ENCODE measurements around the gene CTNND1. TPM values are rescaled to one million over a fixed set of nuclear protein-coding genes. Genes with fewer than 3 reads are reported as not detected.

The CTNND1 gene
- total RNA-seq, 2 experiments from 2014 or later, result 7.3 to 7.9 TPM

DNA sequence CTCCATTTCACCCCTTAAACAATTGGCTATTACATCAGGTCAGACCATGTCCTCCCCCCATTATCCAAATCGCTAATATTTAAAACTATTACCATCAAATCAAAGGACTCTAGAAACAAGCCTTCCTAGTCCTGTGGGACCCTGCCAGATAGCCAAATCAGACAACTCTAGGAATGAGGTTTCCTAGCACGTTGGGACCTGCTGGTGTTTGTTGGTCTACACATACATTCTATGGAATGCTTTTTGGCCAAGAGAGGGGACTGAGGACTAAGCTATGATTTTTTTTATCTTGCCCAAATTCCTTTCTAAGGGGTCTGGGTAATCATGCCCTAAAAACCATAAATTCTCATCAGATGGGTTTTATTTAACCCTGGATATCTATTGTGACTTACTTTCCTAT lies 34.4 kb upstream of the CTNND1 start:
- DNase-seq, result no peak
- peaks cover 6% of the 10 kb centered on the region for H3K36me3 Mint-ChIP-seq (ENCODE audit: low read depth)
- peaks cover 25% of the 10 kb centered on the region for H3K4me1 Mint-ChIP-seq (ENCODE audit: low read depth)
- no peaks in the 10 kb centered on the region for H3K9me3 Mint-ChIP-seq
- no peak overlapping the region for H3K4me3 Mint-ChIP-seq
- H3K27me3 Mint-ChIP-seq, result no peaks in the 10 kb centered on the region
- TF ChIP-seq, protein P1, sequence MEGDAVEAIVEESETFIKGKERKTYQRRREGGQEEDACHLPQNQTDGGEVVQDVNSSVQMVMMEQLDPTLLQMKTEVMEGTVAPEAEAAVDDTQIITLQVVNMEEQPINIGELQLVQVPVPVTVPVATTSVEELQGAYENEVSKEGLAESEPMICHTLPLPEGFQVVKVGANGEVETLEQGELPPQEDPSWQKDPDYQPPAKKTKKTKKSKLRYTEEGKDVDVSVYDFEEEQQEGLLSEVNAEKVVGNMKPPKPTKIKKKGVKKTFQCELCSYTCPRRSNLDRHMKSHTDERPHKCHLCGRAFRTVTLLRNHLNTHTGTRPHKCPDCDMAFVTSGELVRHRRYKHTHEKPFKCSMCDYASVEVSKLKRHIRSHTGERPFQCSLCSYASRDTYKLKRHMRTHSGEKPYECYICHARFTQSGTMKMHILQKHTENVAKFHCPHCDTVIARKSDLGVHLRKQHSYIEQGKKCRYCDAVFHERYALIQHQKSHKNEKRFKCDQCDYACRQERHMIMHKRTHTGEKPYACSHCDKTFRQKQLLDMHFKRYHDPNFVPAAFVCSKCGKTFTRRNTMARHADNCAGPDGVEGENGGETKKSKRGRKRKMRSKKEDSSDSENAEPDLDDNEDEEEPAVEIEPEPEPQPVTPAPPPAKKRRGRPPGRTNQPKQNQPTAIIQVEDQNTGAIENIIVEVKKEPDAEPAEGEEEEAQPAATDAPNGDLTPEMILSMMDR (IDR thresholded peaks at IDR 0.05), result no peak
- H3K27ac Mint-ChIP-seq, result peak overlapping the region; percentile 54
- no peak for ATAC-seq
- intact Hi-C loops (cut with micrococcal nuclease), result no loop called here
- ChIA-PET POLR2A (interaction anchor here (0.6 to 1.3 kb wide), 2 partner anchors 13 to 14 kb away, joined by 3 read pairs; partner anchors contain the start of gene SELENOH), CTCF (interaction anchor here (1.2 kb wide), 1 partner anchor 13 kb away, joined by 3 read pairs; no protein-coding TSS in a partner anchor)

DNA sequence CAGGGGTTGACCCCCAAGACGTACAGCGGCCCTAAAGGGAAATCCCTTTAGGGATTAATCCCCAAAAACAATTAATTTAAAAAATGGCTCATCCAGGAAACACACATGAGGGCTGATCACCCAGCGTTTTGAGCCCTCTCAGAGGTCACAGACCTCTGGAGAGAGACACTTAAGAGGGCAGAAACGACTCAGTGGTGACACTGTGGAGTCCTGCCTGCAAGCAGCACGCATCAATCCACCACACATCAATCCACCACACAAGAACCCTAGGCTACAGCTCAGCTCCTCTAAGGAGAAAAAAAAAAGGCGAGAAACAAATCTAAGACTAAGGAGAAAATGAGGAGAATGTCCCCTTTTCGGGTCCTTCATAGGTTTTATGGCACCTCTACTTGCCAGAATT lies 32.8 kb upstream of the CTNND1 start:
- H3K27ac Mint-ChIP-seq, result peak overlapping the region; percentile 64
- ChIA-PET CTCF (interaction anchor here (1.0 to 1.3 kb wide), 2 partner anchors 41 to 72 kb away, joined by 3 to 5 read pairs; no protein-coding TSS in a partner anchor), POLR2A (no interaction called here)
- peaks cover 26% of the 10 kb centered on the region for H3K4me1 Mint-ChIP-seq (ENCODE audit: low read depth)
- peaks cover 6% of the 10 kb centered on the region for H3K36me3 Mint-ChIP-seq (ENCODE audit: low read depth)
- no peak for ATAC-seq
- DNase-seq, result no peak
- TF ChIP-seq, protein P1 (IDR thresholded peaks at IDR 0.05), result no peak
- no peak overlapping the region for H3K4me3 Mint-ChIP-seq
- intact Hi-C loops (cut with micrococcal nuclease), result no loop called here
- no peaks in the 10 kb centered on the region for H3K9me3 Mint-ChIP-seq
- no peaks in the 10 kb centered on the region for H3K27me3 Mint-ChIP-seq

DNA sequence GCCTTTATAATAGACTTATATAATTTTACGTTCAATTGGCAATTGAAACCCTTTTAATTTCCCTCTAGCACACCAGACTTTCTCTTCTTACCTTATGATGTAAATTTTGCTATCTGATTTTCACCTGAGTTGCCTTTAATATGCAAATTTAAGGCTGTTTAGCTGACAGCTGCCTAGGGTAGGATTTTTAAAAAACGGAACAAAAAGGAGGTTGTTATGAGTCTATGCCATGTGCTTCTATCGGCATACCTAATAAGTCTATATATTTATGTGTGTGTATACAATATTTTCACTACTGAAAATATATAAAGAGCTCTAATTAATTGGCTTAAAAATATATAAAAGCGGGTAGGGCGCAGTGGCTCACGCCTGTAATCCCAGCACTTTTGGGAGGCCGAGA lies 32.1 kb upstream of the CTNND1 start:
- intact Hi-C loops (cut with micrococcal nuclease), result no loop called here
- H3K4me1 Mint-ChIP-seq (ENCODE audit: low read depth), result peaks cover 29% of the 10 kb centered on the region
- no peaks in the 10 kb centered on the region for H3K27me3 Mint-ChIP-seq
- H3K36me3 Mint-ChIP-seq (ENCODE audit: low read depth), result peaks cover 9% of the 10 kb centered on the region
- TF ChIP-seq, protein P1 (IDR thresholded peaks at IDR 0.05), result no peak
- ATAC-seq, result no peak
- CTCF ChIA-PET, result interaction anchor here (1.0 kb wide), 1 partner anchor 202 kb away, joined by 3 read pairs; no protein-coding TSS in a partner anchor
- no peaks in the 10 kb centered on the region for H3K9me3 Mint-ChIP-seq
- H3K27ac Mint-ChIP-seq, result no peak overlapping the region
- POLR2A ChIA-PET, result interaction anchor here (1.5 kb wide), 1 partner anchor 23 kb away, joined by 3 read pairs; no protein-coding TSS in a partner anchor
- no peak for DNase-seq
- H3K4me3 Mint-ChIP-seq, result no peak overlapping the region

DNA sequence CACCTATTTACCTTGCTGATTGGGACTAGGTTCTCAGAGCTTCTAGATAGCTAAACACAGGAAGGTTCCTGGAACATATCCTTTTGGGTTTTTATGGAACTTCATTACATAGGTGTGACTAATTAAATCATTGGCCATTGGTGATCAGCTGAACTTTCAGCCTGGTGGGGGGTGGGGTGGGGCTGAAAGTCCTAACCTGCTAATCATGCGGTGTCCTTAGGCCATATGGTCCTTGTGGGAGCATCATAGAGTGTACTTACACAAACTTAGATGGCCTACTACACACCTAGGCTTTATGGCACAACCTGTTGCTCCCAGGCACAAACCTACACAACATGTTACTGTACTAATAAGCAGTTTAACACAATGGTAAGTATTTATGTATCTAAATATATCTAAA lies 28.9 kb upstream of the CTNND1 start:
- TF ChIP-seq, protein P1 (IDR thresholded peaks at IDR 0.05), result no peak
- H3K36me3 Mint-ChIP-seq (ENCODE audit: low read depth), result peaks cover 11% of the 10 kb centered on the region
- H3K27me3 Mint-ChIP-seq, result no peaks in the 10 kb centered on the region
- no peak overlapping the region for H3K4me3 Mint-ChIP-seq
- intact Hi-C loops (cut with micrococcal nuclease), result no loop called here
- ChIA-PET CTCF (interaction anchor here (1.3 kb wide), 1 partner anchor 68 kb away, joined by 4 read pairs; no protein-coding TSS in a partner anchor), POLR2A (interaction anchor here (0.8 to 2.8 kb wide), 2 partner anchors 9 to 11 kb away, joined by 4 to 10 read pairs; no protein-coding TSS in a partner anchor)
- H3K9me3 Mint-ChIP-seq, result no peaks in the 10 kb centered on the region
- no peak overlapping the region for H3K27ac Mint-ChIP-seq
- no peak for ATAC-seq
- DNase-seq, result no peak
- peaks cover 21% of the 10 kb centered on the region for H3K4me1 Mint-ChIP-seq (ENCODE audit: low read depth)

DNA sequence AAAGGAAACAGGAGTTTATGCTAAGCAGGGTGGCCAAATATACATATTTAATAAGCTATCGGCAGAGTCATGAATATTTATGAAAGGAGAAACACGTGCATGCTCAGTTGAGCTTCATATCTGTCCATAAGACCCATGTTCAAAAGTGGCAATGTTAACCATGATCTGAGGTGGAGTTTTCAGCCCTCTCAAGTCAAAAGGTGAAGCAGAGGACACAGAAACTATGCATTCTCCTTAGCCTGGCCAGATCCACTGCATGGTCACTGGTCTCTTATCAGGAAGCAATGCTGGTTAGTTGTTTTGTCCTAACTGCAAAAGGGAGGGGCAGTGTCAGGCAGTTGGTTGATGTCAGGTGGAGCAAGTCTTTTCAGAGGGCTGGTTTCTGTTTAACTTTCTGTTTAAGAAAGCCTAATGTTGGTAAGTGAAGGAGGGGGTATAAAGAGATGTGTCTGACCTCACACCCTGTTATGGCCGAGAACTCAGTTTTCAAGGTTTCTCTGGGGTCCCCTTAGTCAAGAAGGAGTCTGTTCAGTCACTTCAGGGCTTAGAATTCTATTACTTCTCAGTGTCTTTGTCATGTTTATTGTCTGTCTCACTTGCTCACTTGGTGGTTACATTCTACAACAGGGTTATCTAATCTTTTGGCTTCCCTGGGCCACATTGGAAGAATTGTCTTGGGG lies 25.8 kb upstream of the CTNND1 start:
- intact Hi-C loops (cut with micrococcal nuclease), result no loop called here
- ATAC-seq, result no peak
- POLR2A ChIA-PET, result interaction anchor here (0.8 to 1.6 kb wide), 2 partner anchors 11 to 24 kb away, joined by 4 to 9 read pairs; partner anchors contain the start of gene MED19
- no peak overlapping the region for H3K4me3 Mint-ChIP-seq
- CTCF ChIA-PET, result interaction anchor here (0.7 kb wide), 1 partner anchor 22 kb away, joined by 3 read pairs; no protein-coding TSS in a partner anchor
- H3K9me3 Mint-ChIP-seq, result no peaks in the 10 kb centered on the region
- H3K4me1 Mint-ChIP-seq (ENCODE audit: low read depth), result peaks cover 10% of the 10 kb centered on the region
- peaks cover 15% of the 10 kb centered on the region for H3K36me3 Mint-ChIP-seq (ENCODE audit: low read depth)
- H3K27me3 Mint-ChIP-seq, result no peaks in the 10 kb centered on the region
- peak overlapping the region; percentile 72 for H3K27ac Mint-ChIP-seq
- TF ChIP-seq, protein P1 (IDR thresholded peaks at IDR 0.05), result no peak
- no peak for DNase-seq

Data from activated CD8-positive, alpha-beta T cell treated with anti-CD3 and anti-CD28 coated beads for 36 hours (primary cell).